ENCODE data around the gene GATAD2B.
A peak's percentile ranks its signal among the peaks of the same experiment; 100 is the strongest.
"Not testable (repeated sequence)": the region's sequence is repeated elsewhere in the genome, so short reads cannot be mapped to it uniquely, and the experiment has no call there.

The GATAD2B gene

GRCh38 chr1:153919876-153920852, 2.6 kb downstream of the GATAD2B start:
- Histone ChIP-seq H3K4me2 (peak overlapping the region; percentile 61), H2AFZ (ENCODE audit: low read depth) (no peak overlapping the region), H4K20me1 (ENCODE audit: insufficient read depth) (peaks cover 48% of the 10 kb centered on the region), H3K4me1 (ENCODE audit: low read depth, poor library complexity, severe bottlenecking) (peaks cover 53% of the 10 kb centered on the region), H3K79me2 (ENCODE audit: insufficient read depth, low read depth) (peaks cover 82% of the 10 kb centered on the region), H3K27me3 (ENCODE audit: insufficient read depth, low read depth) (no peaks in the 10 kb centered on the region), H3K9ac (no peak overlapping the region; the same call in 1 of the 2 replicates), H3K4me3 (IDR thresholded peaks at IDR 0.05; ENCODE audit: insufficient read depth, low read depth, low read length) (no peak overlapping the region), H3K36me3 (ENCODE audit: insufficient read depth) (no peaks in the 10 kb centered on the region), H3K27ac (peak overlapping the region; percentile 0; the same call in 1 of the 2 replicates)
- TF ChIP-seq CTCF (conservative IDR thresholded peaks at IDR 0.05; ENCODE audit: low read depth, low read length) = no peak; the same call in none of the 2 replicates

GRCh38 chr1:153916297-153916696, 6.5 kb downstream of the GATAD2B start:
- Histone ChIP-seq H3K27me3 (ENCODE audit: insufficient read depth, low read depth) (no peaks in the 10 kb centered on the region), H2AFZ (ENCODE audit: low read depth) (no peak overlapping the region), H3K9ac (no peak overlapping the region), H4K20me1 (ENCODE audit: insufficient read depth) (peaks cover 57% of the 10 kb centered on the region), H3K36me3 (ENCODE audit: insufficient read depth) (no peaks in the 10 kb centered on the region), H3K27ac (no peak overlapping the region), H3K4me1 (ENCODE audit: low read depth, poor library complexity, severe bottlenecking) (peaks cover 67% of the 10 kb centered on the region), H3K4me3 (IDR thresholded peaks at IDR 0.05; ENCODE audit: insufficient read depth, low read depth, low read length) (no peak overlapping the region), H3K4me2 (no peak overlapping the region), H3K79me2 (ENCODE audit: insufficient read depth, low read depth) (peaks cover 100% of the 10 kb centered on the region)
- no peak for TF ChIP-seq CTCF (conservative IDR thresholded peaks at IDR 0.05; ENCODE audit: low read depth, low read length)

DNA sequence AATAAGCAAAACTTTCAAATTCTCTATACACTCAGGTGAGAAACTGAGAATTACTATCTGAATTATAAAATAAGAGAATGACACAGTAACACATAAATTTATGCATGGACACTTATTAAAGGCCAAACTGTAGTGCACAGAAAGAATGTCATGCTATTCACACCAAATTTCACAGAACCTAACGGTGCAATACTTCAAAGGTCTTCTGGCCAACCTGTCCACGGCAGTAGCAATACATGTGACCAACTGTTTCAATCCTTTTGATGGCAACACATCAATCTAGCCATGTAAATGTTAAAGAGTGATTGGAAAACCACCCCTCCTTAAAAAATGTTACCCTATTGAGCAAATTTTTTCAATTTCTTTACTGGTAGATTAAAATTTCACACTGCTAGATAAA, 10.4 kb downstream of the GATAD2B start:
- peaks cover 33% of the 10 kb centered on the region for H4K20me1 ChIP-seq (ENCODE audit: insufficient read depth)
- H3K27me3 ChIP-seq (ENCODE audit: insufficient read depth, low read depth) = no peaks in the 10 kb centered on the region
- H3K4me3 ChIP-seq (IDR thresholded peaks at IDR 0.05; ENCODE audit: insufficient read depth, low read depth, low read length) = no peak overlapping the region
- H3K27ac ChIP-seq = no peak overlapping the region
- H3K4me1 ChIP-seq (ENCODE audit: low read depth, poor library complexity, severe bottlenecking) = peaks cover 31% of the 10 kb centered on the region
- no peak overlapping the region for H3K9ac ChIP-seq
- H3K4me2 ChIP-seq = no peak overlapping the region
- no peaks in the 10 kb centered on the region for H3K36me3 ChIP-seq (ENCODE audit: insufficient read depth)
- no peak overlapping the region for H2AFZ ChIP-seq (ENCODE audit: low read depth)
- peaks cover 99% of the 10 kb centered on the region for H3K79me2 ChIP-seq (ENCODE audit: insufficient read depth, low read depth)
- TF ChIP-seq CTCF (conservative IDR thresholded peaks at IDR 0.05; ENCODE audit: low read depth, low read length) = no peak

DNA sequence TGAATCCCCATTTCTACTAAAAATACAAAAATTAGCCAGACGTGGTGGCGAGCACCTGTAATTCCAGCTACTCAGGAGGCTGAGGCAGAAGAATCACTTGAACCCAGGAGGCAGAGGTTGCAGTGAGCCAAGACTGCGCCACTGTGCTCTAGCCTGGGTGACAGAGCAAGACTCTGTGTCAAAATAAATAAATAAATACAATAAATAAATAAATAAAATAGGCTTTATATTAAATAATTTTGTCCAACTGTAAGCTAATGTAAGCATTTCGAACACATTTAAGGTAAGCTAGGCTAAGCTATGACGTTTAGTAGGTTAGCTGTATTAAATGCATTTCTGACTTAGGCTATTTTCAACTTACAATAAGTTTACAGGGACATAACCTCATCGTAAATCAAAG, 12.2 kb downstream of the GATAD2B start:
- not testable (repeated sequence) for H3K36me3 ChIP-seq (ENCODE audit: insufficient read depth); H3K9ac ChIP-seq; H3K4me3 ChIP-seq (IDR thresholded peaks at IDR 0.05; ENCODE audit: insufficient read depth, low read depth, low read length); H2AFZ ChIP-seq (ENCODE audit: low read depth); H3K27ac ChIP-seq; H3K4me2 ChIP-seq; H3K27me3 ChIP-seq (ENCODE audit: insufficient read depth, low read depth)
- Histone ChIP-seq H3K4me1 (ENCODE audit: low read depth, poor library complexity, severe bottlenecking) (peaks cover 34% of the 10 kb centered on the region), H3K79me2 (ENCODE audit: insufficient read depth, low read depth) (peaks cover 99% of the 10 kb centered on the region), H4K20me1 (ENCODE audit: insufficient read depth) (peaks cover 41% of the 10 kb centered on the region)

DNA sequence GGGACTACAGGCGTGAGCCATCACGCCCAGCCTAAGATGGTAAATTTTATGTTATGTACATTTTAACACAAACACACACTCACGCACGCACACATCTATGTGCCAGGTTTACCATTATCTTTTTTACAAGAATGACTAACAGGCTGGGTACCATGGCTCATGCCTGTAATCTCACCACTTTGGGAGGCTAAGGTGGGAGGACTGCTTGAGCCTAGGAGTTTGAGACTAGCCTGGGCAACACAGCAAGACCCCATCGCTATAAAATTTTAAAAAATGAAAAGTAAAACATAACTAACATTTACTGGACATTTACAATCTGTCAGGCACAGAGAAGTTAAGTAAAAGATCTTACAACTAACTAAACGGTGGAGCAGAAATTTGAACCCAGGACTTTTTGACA, 14.7 kb downstream of the GATAD2B start:
- no peak overlapping the region for H3K4me3 ChIP-seq (IDR thresholded peaks at IDR 0.05; ENCODE audit: insufficient read depth, low read depth, low read length)
- peaks cover 99% of the 10 kb centered on the region for H3K79me2 ChIP-seq (ENCODE audit: insufficient read depth, low read depth)
- H3K36me3 ChIP-seq (ENCODE audit: insufficient read depth) = peaks cover 4% of the 10 kb centered on the region; the same call in 1 of the 2 replicates
- H3K4me1 ChIP-seq (ENCODE audit: low read depth, poor library complexity, severe bottlenecking) = peaks cover 40% of the 10 kb centered on the region
- H2AFZ ChIP-seq (ENCODE audit: low read depth) = no peak overlapping the region
- no peak overlapping the region for H3K27ac ChIP-seq
- no peaks in the 10 kb centered on the region for H3K27me3 ChIP-seq (ENCODE audit: insufficient read depth, low read depth)
- no peak overlapping the region for H3K4me2 ChIP-seq
- TF ChIP-seq CTCF (conservative IDR thresholded peaks at IDR 0.05; ENCODE audit: low read depth, low read length) = no peak
- H3K9ac ChIP-seq = no peak overlapping the region
- peaks cover 51% of the 10 kb centered on the region for H4K20me1 ChIP-seq (ENCODE audit: insufficient read depth)
